ENCODE results near the gene MICU2.

MICU2 gene

GRCh38 chr13:21534760-21535159, 69.2 kb downstream of the MICU2 start:
- H3K9ac ChIP-seq (ENCODE audit: low read length), result no peak overlapping the region
- H3K79me2 ChIP-seq (ENCODE audit: insufficient read depth, low read length), result no peaks in the 10 kb centered on the region
- H3K36me3 ChIP-seq (ENCODE audit: low read length), result no peaks in the 10 kb centered on the region
- H3K27ac ChIP-seq (ENCODE audit: low read depth, low read length), result no peak overlapping the region
- no peaks in the 10 kb centered on the region for H4K20me1 ChIP-seq (ENCODE audit: low read depth, low read length)
- no peak overlapping the region for H3K4me2 ChIP-seq (ENCODE audit: low read depth, low read length, poor library complexity, severe bottlenecking)
- TF ChIP-seq EZH2phosphoT487 (conservative IDR thresholded peaks at IDR 0.05; ENCODE audit: low read length), result no peak
- TF ChIP-seq, protein P1, sequence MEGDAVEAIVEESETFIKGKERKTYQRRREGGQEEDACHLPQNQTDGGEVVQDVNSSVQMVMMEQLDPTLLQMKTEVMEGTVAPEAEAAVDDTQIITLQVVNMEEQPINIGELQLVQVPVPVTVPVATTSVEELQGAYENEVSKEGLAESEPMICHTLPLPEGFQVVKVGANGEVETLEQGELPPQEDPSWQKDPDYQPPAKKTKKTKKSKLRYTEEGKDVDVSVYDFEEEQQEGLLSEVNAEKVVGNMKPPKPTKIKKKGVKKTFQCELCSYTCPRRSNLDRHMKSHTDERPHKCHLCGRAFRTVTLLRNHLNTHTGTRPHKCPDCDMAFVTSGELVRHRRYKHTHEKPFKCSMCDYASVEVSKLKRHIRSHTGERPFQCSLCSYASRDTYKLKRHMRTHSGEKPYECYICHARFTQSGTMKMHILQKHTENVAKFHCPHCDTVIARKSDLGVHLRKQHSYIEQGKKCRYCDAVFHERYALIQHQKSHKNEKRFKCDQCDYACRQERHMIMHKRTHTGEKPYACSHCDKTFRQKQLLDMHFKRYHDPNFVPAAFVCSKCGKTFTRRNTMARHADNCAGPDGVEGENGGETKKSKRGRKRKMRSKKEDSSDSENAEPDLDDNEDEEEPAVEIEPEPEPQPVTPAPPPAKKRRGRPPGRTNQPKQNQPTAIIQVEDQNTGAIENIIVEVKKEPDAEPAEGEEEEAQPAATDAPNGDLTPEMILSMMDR (IDR thresholded peaks at IDR 0.05; ENCODE audit: insufficient read depth, low read length, poor library complexity, severe bottlenecking), result no peak
- no peaks in the 10 kb centered on the region for H3K9me2 ChIP-seq (replicated peaks; ENCODE audit: insufficient read depth, low read length)
- no peaks in the 10 kb centered on the region for H3K27me3 ChIP-seq (ENCODE audit: low read length)
- no peaks in the 10 kb centered on the region for H3K9me3 ChIP-seq (ENCODE audit: insufficient read depth, low read length)
- H3F3A ChIP-seq (ENCODE audit: insufficient read depth), result no peaks in the 10 kb centered on the region
- no peak overlapping the region for H2AFZ ChIP-seq (ENCODE audit: low read depth, low read length, severe bottlenecking)
- no peak overlapping the region for H3K4me3 ChIP-seq (ENCODE audit: insufficient read depth, low read length, poor library complexity, severe bottlenecking)

GRCh38 chr13:21531455-21531854, 72.5 kb downstream of the MICU2 start:
- no peak overlapping the region for H2AFZ ChIP-seq (ENCODE audit: low read depth, low read length, severe bottlenecking)
- no peaks in the 10 kb centered on the region for H3F3A ChIP-seq (ENCODE audit: insufficient read depth)
- no peak overlapping the region for H3K4me2 ChIP-seq (ENCODE audit: low read depth, low read length, poor library complexity, severe bottlenecking)
- no peaks in the 10 kb centered on the region for H3K79me2 ChIP-seq (ENCODE audit: insufficient read depth, low read length)
- no peak overlapping the region for H3K4me3 ChIP-seq (ENCODE audit: insufficient read depth, low read length, poor library complexity, severe bottlenecking)
- H4K20me1 ChIP-seq (ENCODE audit: low read depth, low read length), result no peaks in the 10 kb centered on the region
- no peak for TF ChIP-seq EZH2phosphoT487 (conservative IDR thresholded peaks at IDR 0.05; ENCODE audit: low read length)
- TF ChIP-seq, protein P1 (IDR thresholded peaks at IDR 0.05; ENCODE audit: insufficient read depth, low read length, poor library complexity, severe bottlenecking), result no peak
- H3K9ac ChIP-seq (ENCODE audit: low read length), result no peak overlapping the region
- H3K9me2 ChIP-seq (replicated peaks; ENCODE audit: insufficient read depth, low read length), result no peaks in the 10 kb centered on the region
- H3K27ac ChIP-seq (ENCODE audit: low read depth, low read length), result no peak overlapping the region
- H3K36me3 ChIP-seq (ENCODE audit: low read length), result no peaks in the 10 kb centered on the region
- no peaks in the 10 kb centered on the region for H3K27me3 ChIP-seq (ENCODE audit: low read length)
- no peaks in the 10 kb centered on the region for H3K9me3 ChIP-seq (ENCODE audit: insufficient read depth, low read length)

DNA sequence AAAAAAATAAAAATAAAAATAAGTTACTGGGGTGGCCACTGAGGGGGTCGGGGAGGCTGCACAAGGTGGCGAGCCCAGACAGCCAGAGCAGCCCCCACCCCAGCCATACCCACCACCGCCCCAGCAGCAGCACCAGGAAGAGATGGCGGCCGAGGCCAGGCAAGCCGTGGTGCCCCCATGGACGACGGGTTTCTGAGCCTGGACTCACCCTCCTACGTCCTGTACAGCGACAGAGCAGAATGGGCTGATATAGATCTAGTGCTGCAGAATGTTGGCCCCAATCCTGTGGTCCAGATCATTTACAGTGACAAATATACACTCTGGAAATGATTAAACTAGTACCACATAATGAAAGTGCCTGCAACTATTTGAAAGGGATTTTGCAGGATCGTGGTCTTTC, 73.3 kb downstream of the MICU2 start:
- H3K27me3 ChIP-seq (ENCODE audit: low read length), result no peaks in the 10 kb centered on the region
- no peaks in the 10 kb centered on the region for H3K9me3 ChIP-seq (ENCODE audit: insufficient read depth, low read length)
- H3K4me3 ChIP-seq (ENCODE audit: insufficient read depth, low read length, poor library complexity, severe bottlenecking), result no peak overlapping the region
- H3F3A ChIP-seq (ENCODE audit: insufficient read depth), result no peaks in the 10 kb centered on the region
- H4K20me1 ChIP-seq (ENCODE audit: low read depth, low read length), result no peaks in the 10 kb centered on the region
- no peak overlapping the region for H3K27ac ChIP-seq (ENCODE audit: low read depth, low read length)
- no peak overlapping the region for H3K9ac ChIP-seq (ENCODE audit: low read length)
- H3K36me3 ChIP-seq (ENCODE audit: low read length), result no peaks in the 10 kb centered on the region
- no peak overlapping the region for H2AFZ ChIP-seq (ENCODE audit: low read depth, low read length, severe bottlenecking)
- no peak overlapping the region for H3K4me2 ChIP-seq (ENCODE audit: low read depth, low read length, poor library complexity, severe bottlenecking)
- no peaks in the 10 kb centered on the region for H3K79me2 ChIP-seq (ENCODE audit: insufficient read depth, low read length)
- H3K9me2 ChIP-seq (replicated peaks; ENCODE audit: insufficient read depth, low read length), result no peaks in the 10 kb centered on the region
- TF ChIP-seq, protein P1 (IDR thresholded peaks at IDR 0.05; ENCODE audit: insufficient read depth, low read length, poor library complexity, severe bottlenecking), result no peak
- TF ChIP-seq EZH2phosphoT487 (conservative IDR thresholded peaks at IDR 0.05; ENCODE audit: low read length), result no peak
